ENCODE measurements around the gene LASP1. TPM values are rescaled to one million over a fixed set of nuclear protein-coding genes. Genes with fewer than 3 reads are reported as not detected.

LASP1 gene
- total RNA-seq, 2 experiments from 2014 or later = 119 to 144 TPM

DNA sequence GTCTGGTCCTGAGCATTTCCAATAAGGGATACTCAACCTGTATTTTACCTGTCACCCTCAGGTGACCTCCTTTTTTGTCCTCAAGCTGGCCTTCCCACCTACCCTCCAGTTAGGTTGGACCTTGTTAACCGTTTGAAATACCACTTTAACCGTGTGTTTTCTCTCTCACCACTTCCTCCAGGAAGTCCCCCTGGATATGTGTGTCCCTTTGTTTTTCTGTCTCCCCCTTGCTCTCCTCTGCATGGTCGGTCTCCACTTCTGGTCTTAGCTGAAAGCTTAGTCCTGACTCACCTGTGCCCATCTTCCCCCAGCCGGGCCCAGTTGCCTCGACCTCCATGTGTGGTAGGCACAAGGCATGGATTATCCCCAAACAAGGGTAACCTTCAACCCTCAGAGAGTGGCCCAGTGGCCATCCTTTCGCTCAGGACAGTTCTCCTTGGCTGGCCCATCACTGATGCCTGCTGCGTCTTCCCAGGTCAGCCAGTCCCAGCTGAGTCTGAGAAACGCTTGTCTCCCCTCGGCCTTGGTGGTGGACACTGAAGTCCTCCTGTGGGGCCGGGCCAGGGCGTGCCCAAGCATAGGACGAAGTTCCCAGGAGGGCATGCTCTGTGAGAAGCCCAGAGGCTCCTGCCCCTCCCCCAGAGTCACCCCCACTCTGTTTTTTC, 20.0 kb downstream of the LASP1 start:
- Mint-ChIP-seq H3K27ac (peak overlapping the region; percentile 78), H3K27me3 (no peaks in the 10 kb centered on the region), H3K4me1 (peaks cover 90% of the 10 kb centered on the region), H3K4me3 (peak overlapping the region; percentile 18), H3K9me3 (ENCODE audit: low read depth) (no peaks in the 10 kb centered on the region), H3K36me3 (ENCODE audit: low read depth) (peaks cover 37% of the 10 kb centered on the region)
- POLR2A ChIA-PET = interaction anchor here (0.8 kb wide), 1 partner anchor 16 kb away, joined by 5 read pairs; no protein-coding TSS in a partner anchor
- intact Hi-C loops (cut with DNase I, micrococcal nuclease) = no loop called here
- ATAC-seq (no peak), DNase-seq (no peak)
- CTCF ChIA-PET = interaction anchor here (0.6 to 1.2 kb wide), 3 partner anchors 8 to 252 kb away, joined by 3 to 4 read pairs (median 3); no protein-coding TSS in a partner anchor

DNA sequence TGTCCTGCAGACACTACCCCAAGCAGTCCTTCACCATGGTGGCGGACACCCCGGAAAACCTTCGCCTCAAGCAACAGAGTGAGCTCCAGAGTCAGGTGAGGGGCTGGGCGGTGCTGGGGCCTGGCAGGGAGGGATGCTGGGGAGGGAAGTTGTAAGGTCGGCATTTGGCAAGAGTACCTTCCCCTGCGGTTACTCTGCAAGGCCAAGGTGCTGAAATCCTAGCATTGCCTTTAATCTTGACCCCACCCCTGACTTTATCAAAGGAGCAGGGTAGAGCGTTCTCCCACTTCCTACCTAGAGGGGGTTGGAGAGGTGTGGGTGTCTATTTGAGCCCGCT, 20.5 kb downstream of the LASP1 start:
- ChIA-PET POLR2A (no interaction called here), CTCF (no interaction called here)
- Mint-ChIP-seq H3K27me3 (no peaks in the 10 kb centered on the region), H3K9me3 (ENCODE audit: low read depth) (no peaks in the 10 kb centered on the region), H3K4me1 (peaks cover 85% of the 10 kb centered on the region), H3K4me3 (peak overlapping the region; percentile 18), H3K27ac (peak overlapping the region; percentile 78), H3K36me3 (ENCODE audit: low read depth) (peaks cover 38% of the 10 kb centered on the region)
- ATAC-seq = no peak
- no peak for DNase-seq
- intact Hi-C loops (cut with DNase I, micrococcal nuclease) = no loop called here

DNA sequence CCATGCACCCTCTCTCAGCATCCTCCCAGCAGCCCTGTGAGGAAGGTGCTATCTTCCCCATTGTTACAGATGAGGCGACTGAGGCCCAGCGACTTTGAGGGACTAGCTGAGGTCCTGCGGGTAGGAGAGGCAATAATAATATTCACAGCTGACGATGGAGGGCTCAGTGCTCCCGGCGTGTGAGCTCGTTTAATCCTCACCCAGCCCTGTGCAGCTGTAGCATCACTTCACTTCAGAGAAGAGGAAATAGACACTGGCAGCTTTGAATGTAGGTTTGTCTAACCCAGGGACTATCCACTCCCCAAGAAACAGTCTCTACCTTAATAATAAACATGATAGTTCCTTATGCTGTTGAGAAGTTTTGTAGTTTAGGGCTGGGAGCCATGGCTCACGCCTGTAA, 21.6 kb downstream of the LASP1 start:
- H3K4me3 Mint-ChIP-seq = no peak overlapping the region
- no peaks in the 10 kb centered on the region for H3K9me3 Mint-ChIP-seq (ENCODE audit: low read depth)
- ATAC-seq (peak; percentile 11), DNase-seq (no peak)
- no peaks in the 10 kb centered on the region for H3K27me3 Mint-ChIP-seq
- H3K36me3 Mint-ChIP-seq (ENCODE audit: low read depth) = peaks cover 38% of the 10 kb centered on the region
- CTCF ChIA-PET = interaction anchor here (0.5 kb wide), 1 partner anchor 9 kb away, joined by 3 read pairs; no protein-coding TSS in a partner anchor
- peaks cover 80% of the 10 kb centered on the region for H3K4me1 Mint-ChIP-seq
- intact Hi-C loops (cut with DNase I, micrococcal nuclease) = no loop called here
- POLR2A ChIA-PET = interaction anchor here (1.0 kb wide), 1 partner anchor 22 kb away, joined by 5 read pairs; the partner anchor contains the start of gene LASP1
- H3K27ac Mint-ChIP-seq = peak overlapping the region; percentile 85

DNA sequence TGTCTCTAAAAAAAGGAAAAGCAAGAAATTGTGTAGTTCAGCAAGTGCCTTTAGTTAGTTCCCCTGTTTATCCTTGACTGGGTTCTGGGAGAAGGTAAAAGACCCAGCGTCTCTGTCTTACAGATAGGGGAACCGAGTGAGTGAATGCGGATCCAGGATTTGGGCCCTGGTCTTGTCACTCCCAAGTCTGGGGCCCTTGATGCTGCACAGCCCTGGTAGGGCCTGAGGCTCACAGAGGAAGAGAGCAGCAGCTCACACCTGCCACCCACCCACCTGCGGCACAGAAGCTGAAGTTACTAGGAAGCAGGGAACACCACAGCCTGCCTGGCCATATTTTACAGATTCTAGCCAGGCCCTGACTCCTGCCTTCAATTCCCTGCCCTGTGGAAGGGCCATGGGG, 22.2 kb downstream of the LASP1 start:
- Mint-ChIP-seq H3K4me1 (peaks cover 82% of the 10 kb centered on the region), H3K9me3 (ENCODE audit: low read depth) (no peaks in the 10 kb centered on the region), H3K4me3 (no peak overlapping the region), H3K27me3 (no peaks in the 10 kb centered on the region), H3K27ac (peak overlapping the region; percentile 85), H3K36me3 (ENCODE audit: low read depth) (peaks cover 44% of the 10 kb centered on the region)
- ChIA-PET CTCF (no interaction called here), POLR2A (interaction anchor here (0.7 to 1.0 kb wide), 2 partner anchors 8 to 23 kb away, joined by 3 to 5 read pairs; partner anchors contain the start of gene LASP1)
- DNase-seq (peak; percentile 52), ATAC-seq (peak; percentile 30)
- intact Hi-C loops (cut with DNase I, micrococcal nuclease) = no loop called here

DNA sequence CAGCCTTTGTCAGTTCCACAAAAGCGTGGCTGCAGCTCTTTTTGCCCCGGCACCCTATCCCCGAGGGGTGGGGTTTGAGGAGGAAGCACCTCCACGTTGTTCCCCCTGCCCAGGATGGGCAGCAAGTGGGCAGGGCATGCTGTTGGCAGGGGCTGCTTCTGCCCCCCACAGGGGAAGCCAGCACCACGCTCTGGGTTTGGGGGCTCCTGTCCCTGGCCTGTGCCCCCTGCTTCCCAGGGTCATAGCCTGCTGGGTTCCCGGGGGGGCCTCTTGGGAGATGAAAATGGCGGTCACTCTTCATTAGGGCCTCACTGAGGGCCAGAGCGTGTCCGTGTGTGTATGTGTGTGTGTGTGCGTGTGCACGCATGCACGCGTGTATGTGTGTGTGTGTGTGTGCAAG, 22.8 kb downstream of the LASP1 start:
- Mint-ChIP-seq H3K9me3 (ENCODE audit: low read depth) (no peaks in the 10 kb centered on the region), H3K27me3 (no peaks in the 10 kb centered on the region), H3K4me1 (peaks cover 82% of the 10 kb centered on the region), H3K27ac (peak overlapping the region; percentile 65), H3K4me3 (no peak overlapping the region), H3K36me3 (ENCODE audit: low read depth) (peaks cover 47% of the 10 kb centered on the region)
- ChIA-PET CTCF (no interaction called here), POLR2A (interaction anchor here (0.7 to 1.0 kb wide), 2 partner anchors 9 to 23 kb away, joined by 3 to 5 read pairs; partner anchors contain the start of gene LASP1)
- ATAC-seq (no peak), DNase-seq (no peak)
- intact Hi-C loops (cut with DNase I, micrococcal nuclease) = no loop called here

DNA sequence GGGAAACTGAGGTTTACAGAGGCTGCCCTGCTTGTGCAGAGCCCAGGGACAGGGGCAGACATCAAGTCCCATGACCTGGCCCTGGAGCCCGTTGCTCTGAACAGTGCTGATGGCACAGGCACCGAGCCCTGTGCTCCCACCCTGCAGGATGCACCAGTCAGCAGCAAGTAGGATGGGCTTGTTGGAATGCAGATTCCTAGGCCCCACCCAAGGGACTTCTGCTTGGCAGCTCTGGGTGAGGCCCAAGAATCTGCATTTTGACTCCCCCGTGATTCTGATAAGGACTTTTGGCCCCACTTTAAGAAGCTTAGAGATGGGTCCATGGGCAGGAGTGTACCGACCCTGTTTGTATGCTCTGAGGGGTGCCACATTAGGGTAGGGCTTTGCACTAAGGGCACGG, 23.3 kb downstream of the LASP1 start:
- Mint-ChIP-seq H3K27me3 (no peaks in the 10 kb centered on the region), H3K36me3 (ENCODE audit: low read depth) (peaks cover 47% of the 10 kb centered on the region), H3K4me3 (no peak overlapping the region), H3K9me3 (ENCODE audit: low read depth) (no peaks in the 10 kb centered on the region), H3K27ac (peak overlapping the region; percentile 59), H3K4me1 (peaks cover 82% of the 10 kb centered on the region)
- DNase-seq = no peak
- ChIA-PET CTCF (interaction anchor here (1.1 kb wide), 1 partner anchor 39 kb away, joined by 3 read pairs; the partner anchor contains the start of gene RPL23), POLR2A (no interaction called here)
- no peak for ATAC-seq
- intact Hi-C loops (cut with DNase I, micrococcal nuclease) = no loop called here

DNA sequence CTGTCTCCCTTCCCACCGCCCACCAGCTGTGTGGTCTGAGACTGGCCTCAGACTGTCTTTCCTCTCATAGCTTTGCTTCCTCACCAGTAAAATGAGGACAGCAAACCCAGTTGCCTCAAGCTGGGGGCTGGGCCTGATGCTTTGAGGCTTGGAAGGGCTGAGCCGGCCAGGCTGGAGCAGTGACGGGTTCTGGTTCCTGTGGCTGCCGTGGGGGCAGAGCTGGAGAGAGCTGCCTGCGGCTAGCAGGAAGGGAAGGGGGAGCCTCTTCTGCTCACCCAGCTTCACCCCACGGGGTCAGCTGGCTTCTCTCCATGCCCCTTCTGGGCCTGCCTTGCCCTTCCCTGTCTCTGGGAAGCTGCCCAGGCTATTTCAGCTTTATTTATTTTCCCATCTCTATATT, 23.7 kb downstream of the LASP1 start:
- no peaks in the 10 kb centered on the region for H3K27me3 Mint-ChIP-seq
- ATAC-seq = peak; percentile 37
- CTCF ChIA-PET = interaction anchor here (0.5 to 1.4 kb wide), 5 partner anchors 9 to 1176 kb away, joined by 3 to 8 read pairs (median 3); partner anchors contain the start of gene RPL23
- peak; percentile 61 for DNase-seq
- peaks cover 50% of the 10 kb centered on the region for H3K36me3 Mint-ChIP-seq (ENCODE audit: low read depth)
- POLR2A ChIA-PET = no interaction called here
- intact Hi-C loops (cut with DNase I, micrococcal nuclease) = no loop called here
- no peaks in the 10 kb centered on the region for H3K9me3 Mint-ChIP-seq (ENCODE audit: low read depth)
- H3K4me1 Mint-ChIP-seq = peaks cover 84% of the 10 kb centered on the region
- H3K27ac Mint-ChIP-seq = peak overlapping the region; percentile 59
- no peak overlapping the region for H3K4me3 Mint-ChIP-seq

DNA sequence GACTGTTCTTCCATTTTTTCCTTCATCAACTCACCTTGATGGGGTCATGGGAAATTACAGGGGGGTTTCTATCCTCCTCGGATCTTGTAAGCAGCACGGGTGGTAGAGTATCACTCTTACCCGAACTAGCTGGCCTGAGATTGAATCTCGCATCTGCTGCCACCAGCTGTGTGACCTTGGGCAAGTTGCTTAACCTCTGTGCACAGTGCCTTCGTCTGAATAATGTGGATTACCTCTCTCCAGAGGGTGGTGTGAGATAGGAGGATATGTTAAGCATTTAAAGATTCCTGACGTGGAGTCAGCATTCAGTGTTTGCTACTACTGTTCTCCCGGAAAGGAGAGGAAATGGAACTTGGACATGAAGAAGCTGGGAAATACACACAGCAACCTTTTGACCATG, 24.4 kb downstream of the LASP1 start:
- Mint-ChIP-seq H3K9me3 (ENCODE audit: low read depth) (no peaks in the 10 kb centered on the region), H3K4me1 (peaks cover 84% of the 10 kb centered on the region), H3K4me3 (no peak overlapping the region), H3K27ac (peak overlapping the region; percentile 59), H3K36me3 (ENCODE audit: low read depth) (peaks cover 56% of the 10 kb centered on the region), H3K27me3 (no peaks in the 10 kb centered on the region)
- ChIA-PET POLR2A (interaction anchor here (0.6 kb wide), 1 partner anchor 10 kb away, joined by 5 read pairs; no protein-coding TSS in a partner anchor), CTCF (interaction anchor here (0.7 to 1.4 kb wide), 5 partner anchors 10 to 1175 kb away, joined by 3 to 8 read pairs (median 3); partner anchors contain the start of genes LASP1NB and RPL23)
- no peak for ATAC-seq
- intact Hi-C loops (cut with DNase I, micrococcal nuclease) = no loop called here
- DNase-seq = no peak

DNA sequence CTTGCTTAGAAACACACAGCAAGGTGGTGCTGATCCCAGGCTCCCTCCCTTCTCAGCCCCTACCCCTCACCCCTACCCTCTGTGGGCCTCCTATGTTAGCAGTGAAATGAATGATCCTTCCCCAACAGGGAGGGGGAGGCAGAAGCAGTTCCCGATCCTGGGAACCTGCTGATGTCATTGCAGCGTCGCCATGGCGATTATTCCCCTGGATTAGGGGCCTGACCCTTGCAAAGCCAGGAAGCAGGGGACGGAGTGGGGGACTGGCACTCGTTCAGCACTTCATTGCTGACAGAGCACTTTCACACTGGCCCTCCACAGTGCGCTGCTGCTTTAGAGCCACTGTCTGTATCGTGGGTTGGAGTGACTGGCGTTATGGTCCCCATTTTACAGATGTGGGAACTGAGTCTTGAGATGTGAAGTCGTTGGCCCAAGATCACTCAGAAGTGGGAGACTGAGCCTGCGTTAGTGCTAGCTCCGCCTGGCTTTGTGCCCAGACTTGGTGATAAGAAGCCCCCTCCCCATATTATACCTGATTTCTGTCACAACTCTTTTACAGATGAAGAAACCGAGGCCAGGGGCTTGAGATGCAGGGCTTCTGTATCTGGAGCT, 26.6 kb downstream of the LASP1 start:
- Mint-ChIP-seq H3K27me3 (no peaks in the 10 kb centered on the region), H3K9me3 (ENCODE audit: low read depth) (no peaks in the 10 kb centered on the region), H3K36me3 (ENCODE audit: low read depth) (peaks cover 54% of the 10 kb centered on the region), H3K4me1 (peaks cover 80% of the 10 kb centered on the region), H3K4me3 (no peak overlapping the region), H3K27ac (peak overlapping the region; percentile 58)
- POLR2A ChIA-PET = interaction anchor here (1.3 kb wide), 2 partner anchors 25 to 30 kb away, joined by 3 read pairs; no protein-coding TSS in a partner anchor
- DNase-seq (no peak), ATAC-seq (no peak)
- CTCF ChIA-PET = interaction anchor here (0.7 to 0.9 kb wide), 2 partner anchors 17 to 26 kb away, joined by 3 read pairs; no protein-coding TSS in a partner anchor
- intact Hi-C loops (cut with DNase I, micrococcal nuclease) = loop anchor here in 1 of 2 experiments (5.0 kb wide), 1 partner anchor 1289 kb away; the partner anchor contains the start of gene SYNRG

DNA sequence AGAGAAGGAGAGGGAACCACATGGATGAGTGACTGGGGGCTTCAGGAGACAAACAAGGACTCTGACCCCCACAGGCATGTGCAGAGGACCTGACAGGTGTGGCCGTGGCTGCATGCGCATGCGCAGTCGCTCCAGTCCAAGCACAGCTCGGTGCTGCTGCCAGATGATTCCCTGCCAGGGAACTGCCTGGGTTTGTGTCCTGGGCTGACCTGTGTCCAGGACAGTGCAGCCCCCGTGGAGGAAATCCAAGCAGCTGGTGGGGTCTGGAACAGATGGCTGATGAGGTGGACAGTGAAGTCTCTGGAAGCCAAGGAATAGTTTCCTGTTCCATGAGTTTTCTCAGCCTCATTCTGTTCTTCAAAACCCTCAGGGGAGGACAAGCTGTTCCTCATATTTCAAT, 27.3 kb downstream of the LASP1 start:
- peaks cover 76% of the 10 kb centered on the region for H3K4me1 Mint-ChIP-seq
- H3K9me3 Mint-ChIP-seq (ENCODE audit: low read depth) = no peaks in the 10 kb centered on the region
- H3K27me3 Mint-ChIP-seq = no peaks in the 10 kb centered on the region
- ChIA-PET CTCF (interaction anchor here (0.5 to 1.5 kb wide), 6 partner anchors 13 to 47 kb away, joined by 3 to 4 read pairs (median 3); partner anchors contain the start of gene LASP1), POLR2A (interaction anchor here (0.9 to 1.3 kb wide), 3 partner anchors 26 to 51 kb away, joined by 3 read pairs; no protein-coding TSS in a partner anchor)
- ATAC-seq (no peak), DNase-seq (no peak)
- no peak overlapping the region for H3K4me3 Mint-ChIP-seq
- H3K27ac Mint-ChIP-seq = peak overlapping the region; percentile 98
- H3K36me3 Mint-ChIP-seq (ENCODE audit: low read depth) = peaks cover 48% of the 10 kb centered on the region
- intact Hi-C loops (cut with DNase I, micrococcal nuclease) = loop anchor here in 1 of 2 experiments (5.0 kb wide), 1 partner anchor 1290 kb away; the partner anchor contains the start of gene SYNRG

DNA sequence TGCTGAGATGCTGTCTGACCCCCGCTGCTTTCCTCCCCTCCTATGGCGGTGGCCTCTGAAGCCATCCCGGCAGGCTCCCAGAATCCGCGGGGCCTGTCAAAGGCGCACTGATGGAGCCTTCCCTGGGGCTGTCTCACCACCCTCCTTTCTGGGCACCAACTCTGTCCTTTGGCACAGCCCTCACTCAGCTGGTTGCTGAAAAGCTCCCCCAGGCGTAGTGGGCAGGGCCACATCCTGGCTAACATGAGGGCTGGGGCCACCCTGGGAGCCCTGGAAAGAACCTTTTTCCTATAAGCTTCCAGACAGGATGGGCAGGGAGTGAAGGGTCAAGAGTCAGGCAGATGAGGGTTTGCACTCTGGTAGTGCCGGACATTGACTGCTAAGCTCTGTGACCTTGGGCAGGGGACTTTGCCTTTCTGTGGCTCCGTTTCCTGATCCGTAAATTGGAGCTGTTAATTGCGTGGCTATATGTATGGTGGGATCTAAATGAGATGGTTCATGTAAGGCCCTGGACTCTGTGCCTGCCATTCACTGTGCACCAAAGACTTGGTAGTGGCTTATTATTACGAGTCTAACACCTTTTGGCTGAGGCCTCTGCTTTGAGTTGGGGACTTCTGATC, 27.9 kb downstream of the LASP1 start:
- no peak for DNase-seq
- intact Hi-C loops (cut with DNase I, micrococcal nuclease) = loop anchor here (1.0 to 5.0 kb wide), 7 partner anchors 26 to 1290 kb away; partner anchors contain the start of genes PIP4K2B (in 1 of the 2), PSMB3 (in 1 of the 2) and SYNRG (in 1 of the 2)
- H3K4me1 Mint-ChIP-seq = peaks cover 70% of the 10 kb centered on the region

More for the DNA sequence above, 27.9 kb downstream of the LASP1 start:
- H3K9me3 Mint-ChIP-seq (ENCODE audit: low read depth) = no peaks in the 10 kb centered on the region
- POLR2A ChIA-PET = interaction anchor here (0.9 to 1.8 kb wide), 5 partner anchors 27 to 52 kb away, joined by 3 to 8 read pairs (median 3); partner anchors contain the start of gene RPL23
- H3K27me3 Mint-ChIP-seq = no peaks in the 10 kb centered on the region
- peak; percentile 2 for ATAC-seq
- H3K36me3 Mint-ChIP-seq (ENCODE audit: low read depth) = peaks cover 48% of the 10 kb centered on the region
- H3K4me3 Mint-ChIP-seq = peak overlapping the region; percentile 70
- peak overlapping the region; percentile 98 for H3K27ac Mint-ChIP-seq
- CTCF ChIA-PET = interaction anchor here (0.5 to 1.5 kb wide), 10 partner anchors 8 to 255 kb away, joined by 3 to 7 read pairs (median 3); partner anchors contain the start of genes LASP1 and LASP1NB

All from activated CD4-positive, alpha-beta T cell treated with anti-CD3 and anti-CD28 coated beads for 36 hours (primary cell).